Astrocyte (in vitro differentiated cells and primary cell): Measurements from ENCODE around the gene APBB2. TPM values are rescaled to one million over a fixed set of nuclear protein-coding genes. Genes with fewer than 3 reads are reported as not detected.
A peak's percentile ranks its signal among the peaks of the same experiment; 100 is the strongest.

Source experiments
- DNase-seq: peaks from one replicate; pipeline ENCODE4 v3.0.0-alpha.2; 2010; ENCODE audit warnings: low read depth
- FAIRE-seq: peaks from 2 replicates; lab custom pipeline; 2011; peaks lifted over from hg19 to GRCh38; lab: Jason Lieb, UNC
- H2AFZ ChIP-seq: 2 replicates; pipeline ENCODE4 v1.6.0; 2012; ENCODE audit warnings: low read depth, low read length, inconsistent platforms
- H3K27ac ChIP-seq: 2 replicates; pipeline ENCODE4 v1.5.1; 2011; ENCODE audit warnings: low read depth, low read length, inconsistent platforms
- H3K27me3 ChIP-seq: 2 replicates; pipeline ENCODE4 v1.6.0; 2011; ENCODE audit warnings: low read length, inconsistent platforms; ENCODE audit not compliant: insufficient read depth
- H3K36me3 ChIP-seq: 2 replicates; pipeline ENCODE4 v1.5.1; 2011; ENCODE audit warnings: low read length, inconsistent platforms; ENCODE audit not compliant: insufficient read depth
- H3K4me1 ChIP-seq: 2 replicates; pipeline ENCODE4 v1.5.1; 2011; ENCODE audit warnings: low read length, inconsistent platforms; ENCODE audit not compliant: insufficient read depth
- H3K4me2 ChIP-seq: 2 replicates; pipeline ENCODE4 v1.6.0; 2012; ENCODE audit warnings: low read length, inconsistent platforms
- H3K4me3 ChIP-seq: 2 replicates; pipeline ENCODE4 v1.5.1; 2011; ENCODE audit warnings: low read depth, mild to moderate bottlenecking, low read length, inconsistent platforms; ENCODE audit not compliant: insufficient read depth
- H3K79me2 ChIP-seq: 2 replicates; pipeline ENCODE4 v1.6.0; 2012; ENCODE audit warnings: mild to moderate bottlenecking, low read length, inconsistent platforms; ENCODE audit not compliant: insufficient read depth
- H3K9ac ChIP-seq: 2 replicates; pipeline ENCODE4 v1.6.0; 2012; ENCODE audit warnings: mild to moderate bottlenecking, low read length, inconsistent platforms
- H3K9me3 ChIP-seq: 2 replicates; pipeline ENCODE4 v1.5.1; 2012; ENCODE audit warnings: low read depth, mild to moderate bottlenecking, low read length, inconsistent platforms; ENCODE audit not compliant: insufficient read depth
- H4K20me1 ChIP-seq: 2 replicates; pipeline ENCODE4 v1.6.0; 2012; ENCODE audit warnings: low read length, inconsistent platforms; ENCODE audit not compliant: insufficient read depth
- H3K27ac Mint-ChIP-seq: one replicate; pipeline ENCODE4 v1.8.0; 2021; ENCODE audit warnings: mild to moderate bottlenecking, mixed read lengths; ENCODE audit not compliant: unreplicated experiment
- H3K27me3 Mint-ChIP-seq: one replicate; pipeline ENCODE4 v1.8.0; 2021; ENCODE audit warnings: low read depth, mixed read lengths; ENCODE audit not compliant: unreplicated experiment
- H3K36me3 Mint-ChIP-seq: one replicate; pipeline ENCODE4 v1.8.0; 2021; ENCODE audit warnings: low read depth, mixed read lengths; ENCODE audit not compliant: unreplicated experiment
- H3K4me1 Mint-ChIP-seq: one replicate; pipeline ENCODE4 v1.8.0; 2021; ENCODE audit warnings: low read depth, mixed read lengths; ENCODE audit not compliant: unreplicated experiment
- H3K4me3 Mint-ChIP-seq: one replicate; pipeline ENCODE4 v1.8.0; 2021; ENCODE audit warnings: mild to moderate bottlenecking, moderate library complexity, mixed read lengths; ENCODE audit not compliant: unreplicated experiment
- H3K9me3 Mint-ChIP-seq: one replicate; pipeline ENCODE4 v1.8.0; 2021; ENCODE audit warnings: mild to moderate bottlenecking, mixed read lengths; ENCODE audit not compliant: unreplicated experiment
- CTCF ChIP-seq: IDR thresholded peaks from 2 replicates; pipeline ENCODE4 v1.5.1; 2011; ENCODE audit warnings: low read depth, mild to moderate bottlenecking, inconsistent platforms, low read length, moderate library complexity; ENCODE audit not compliant: insufficient read depth
- EZH2 ChIP-seq: IDR thresholded peaks from 2 replicates; pipeline ENCODE4 v1.6.1; 2012; ENCODE audit warnings: mild to moderate bottlenecking, low read length, inconsistent platforms; ENCODE audit not compliant: insufficient read depth
- total RNA-seq: library from RNA; stranded (reverse); gene quantifications from 2 replicates; pipeline ENCODE4 v1.2.1, GENCODE V29; 2021

Gene APBB2
- total RNA-seq, 1 donor from 2014 or later: 173 TPM

- Histone ChIP-seq H3K79me2 (peaks cover 65% of the 10 kb centered on the region), H3K27ac (peak overlapping the region; percentile 62)
Observed at GRCh38 chr4:41212616-41213203, 1.6 kb downstream of the APBB2 start.

GRCh38 chr4:41211951-41212615, 2.3 kb downstream of the APBB2 start:
- DNase-seq (no peak), FAIRE-seq (no peak)
- Histone ChIP-seq H3K4me2 (peak overlapping the region; percentile 88), H3K4me3 (peak overlapping the region; percentile 78), H3K9me3 (no peaks in the 10 kb centered on the region), H3K79me2 (peaks cover 72% of the 10 kb centered on the region), H3K27me3 (no peaks in the 10 kb centered on the region), H3K9ac (peak overlapping the region; percentile 92), H4K20me1 (peaks cover 35% of the 10 kb centered on the region), H3K4me1 (peaks cover 28% of the 10 kb centered on the region), H3K36me3 (no peaks in the 10 kb centered on the region), H2AFZ (no peak overlapping the region), H3K27ac (peak overlapping the region; percentile 2)
- H3K9me3 Mint-ChIP-seq: no peaks in the 10 kb centered on the region
- no peak for TF ChIP-seq CTCF
- no peak for TF ChIP-seq EZH2
- no peaks in the 10 kb centered on the region for H3K27me3 Mint-ChIP-seq
- peaks cover 49% of the 10 kb centered on the region for H3K4me1 Mint-ChIP-seq
- peak overlapping the region; percentile 100 for H3K4me3 Mint-ChIP-seq
- peak overlapping the region; percentile 96 for H3K27ac Mint-ChIP-seq
- H3K36me3 Mint-ChIP-seq: peaks cover 5% of the 10 kb centered on the region

More at GRCh38 chr4:41212616-41213203, 1.6 kb downstream of the APBB2 start:
- Histone ChIP-seq H2AFZ (no peak overlapping the region), H3K36me3 (no peaks in the 10 kb centered on the region), H3K4me1 (peaks cover 25% of the 10 kb centered on the region), H3K27me3 (no peaks in the 10 kb centered on the region), H3K4me3 (peak overlapping the region; percentile 78), H3K9ac (peak overlapping the region; percentile 92), H3K9me3 (no peaks in the 10 kb centered on the region), H4K20me1 (peaks cover 28% of the 10 kb centered on the region), H3K4me2 (peak overlapping the region; percentile 88)
- DNase-seq (peak; percentile 59), FAIRE-seq (no peak)
- H3K9me3 Mint-ChIP-seq: no peaks in the 10 kb centered on the region
- peak overlapping the region; percentile 100 for H3K4me3 Mint-ChIP-seq
- H3K36me3 Mint-ChIP-seq: peaks cover 5% of the 10 kb centered on the region
- peak overlapping the region; percentile 96 for H3K27ac Mint-ChIP-seq
- H3K4me1 Mint-ChIP-seq: peaks cover 43% of the 10 kb centered on the region
- H3K27me3 Mint-ChIP-seq: no peaks in the 10 kb centered on the region
- TF ChIP-seq EZH2: no peak
- TF ChIP-seq CTCF: peak; percentile 62

GRCh38 chr4:41209901-41210300, 4.4 kb downstream of the APBB2 start:
- peak overlapping the region; percentile 97 for H3K27ac Mint-ChIP-seq
- FAIRE-seq: no peak

More at GRCh38 chr4:41209901-41210300, 4.4 kb downstream of the APBB2 start:
- TF ChIP-seq CTCF (no peak), EZH2 (no peak)
- no peaks in the 10 kb centered on the region for H3K27me3 Mint-ChIP-seq
- peaks cover 7% of the 10 kb centered on the region for H3K36me3 Mint-ChIP-seq
- Histone ChIP-seq H3K27me3 (no peaks in the 10 kb centered on the region), H2AFZ (no peak overlapping the region), H3K9me3 (no peaks in the 10 kb centered on the region), H3K4me1 (peaks cover 38% of the 10 kb centered on the region), H3K36me3 (no peaks in the 10 kb centered on the region), H3K9ac (no peak overlapping the region), H3K27ac (no peak overlapping the region), H3K4me3 (no peak overlapping the region), H3K4me2 (no peak overlapping the region), H3K79me2 (peaks cover 94% of the 10 kb centered on the region), H4K20me1 (peaks cover 44% of the 10 kb centered on the region)
- H3K4me3 Mint-ChIP-seq: peak overlapping the region; percentile 54
- DNase-seq: no peak
- H3K9me3 Mint-ChIP-seq: no peaks in the 10 kb centered on the region
- peaks cover 58% of the 10 kb centered on the region for H3K4me1 Mint-ChIP-seq
